Measurements from ENCODE around the gene BATF3. TPM values are rescaled to one million over a fixed set of nuclear protein-coding genes. Genes with fewer than 3 reads are reported as not detected.

Gene BATF3
- total and polyA plus RNA-seq, 2 donors (not counting 3 experiments of a cell fraction or from before 2014, with no cell fraction given) = 0.69 to 1.9 TPM

DNA sequence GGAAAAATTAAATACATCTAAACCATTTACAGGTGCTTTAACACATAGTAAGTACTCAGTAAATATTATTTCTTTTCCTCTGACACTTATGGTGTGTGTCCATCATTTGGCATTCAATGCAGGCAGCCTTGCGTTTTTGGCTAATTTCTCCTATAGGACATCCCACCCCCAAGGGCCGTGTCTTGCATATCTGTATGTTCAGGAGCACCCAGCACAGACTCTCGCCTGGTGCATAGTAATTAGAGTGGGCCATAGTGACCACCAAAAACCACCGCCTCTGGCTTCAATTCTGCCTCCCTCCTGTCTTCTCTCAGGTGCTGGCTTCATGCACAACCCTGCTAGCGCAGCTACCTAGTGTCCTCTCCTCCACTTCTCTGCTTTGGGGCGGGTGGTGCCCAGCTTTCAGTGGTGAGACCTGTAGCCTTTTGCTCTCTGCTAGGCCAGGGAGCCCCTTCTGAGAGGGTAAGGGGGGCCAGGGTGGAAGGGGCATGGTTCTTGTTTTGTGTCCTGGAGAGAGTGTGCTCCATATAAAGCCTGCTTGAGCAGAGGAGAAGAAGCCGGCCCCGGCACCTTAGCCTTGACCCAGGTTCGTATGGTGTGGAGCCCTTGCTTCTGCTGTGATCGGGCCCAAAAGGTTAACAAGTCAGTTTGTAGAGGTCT lies 33.4 kb downstream of the BATF3 start:
- BruUV-seq (replicated peaks) = no TSS peak
- dilution Hi-C loops (cut with MboI; ENCODE audit: extremely low pct_ligation_motif_present, low sequenced_read_pairs) (no loop called here), intact Hi-C loops (cut with micrococcal nuclease) (loop anchor here (2.0 kb wide), 1 partner anchor 191 kb away; no protein-coding TSS in a partner anchor)
- Histone ChIP-seq H3K27me3 (ENCODE audit: control insufficient read depth in 2 of 2, insufficient read depth in 2 of 2, low read length in 2 of 2) (peaks cover 10 to 11% of the 10 kb centered on the region in 2 experiments), H3K9ac (replicated peaks; ENCODE audit: extremely low read depth, insufficient read depth, low read length) (no peak overlapping the region), H3K9me1 (replicated peaks; ENCODE audit: control insufficient read depth, extremely low read depth, insufficient read depth, low read length) (no peaks in the 10 kb centered on the region), H3K4me3 (replicated peaks in 1 of 3; ENCODE audit: insufficient read depth in 1 of 3, low read depth in 1 of 3, low read length in 3 of 3) (no peak overlapping the region), H4K20me1 (replicated peaks; ENCODE audit: control insufficient read depth, extremely low read depth, insufficient read depth, low read length) (no peaks in the 10 kb centered on the region), H3K9me3 (replicated peaks; ENCODE audit: control insufficient read depth, insufficient read depth, low read length) (no peaks in the 10 kb centered on the region), H2AFZ (ENCODE audit: low read depth, low read length) (no peak overlapping the region), H3K4me1 (ENCODE audit: control insufficient read depth, extremely low read depth, insufficient read depth, low read length) (peaks cover 27% of the 10 kb centered on the region), H3K79me2 (ENCODE audit: control insufficient read depth, insufficient read depth, low read length) (no peaks in the 10 kb centered on the region), H3K27ac (ENCODE audit: insufficient read depth, low read depth, low read length) (no peak overlapping the region), H3K36me3 (ENCODE audit: control insufficient read depth in 2 of 2, extremely low read depth in 1 of 2, insufficient read depth in 2 of 2, low read length in 2 of 2) (no peaks in the 10 kb centered on the region), H3K4me2 (ENCODE audit: insufficient read depth, low read length) (no peak overlapping the region)
- FAIRE-seq = no peak
- TF ChIP-seq, protein P1, sequence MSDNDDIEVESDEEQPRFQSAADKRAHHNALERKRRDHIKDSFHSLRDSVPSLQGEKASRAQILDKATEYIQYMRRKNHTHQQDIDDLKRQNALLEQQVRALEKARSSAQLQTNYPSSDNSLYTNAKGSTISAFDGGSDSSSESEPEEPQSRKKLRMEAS (IDR thresholded peaks at IDR 0.05; ENCODE audit: insufficient read depth, insufficient read length) = no peak
- TF ChIP-seq POLR2AphosphoS5 (IDR thresholded peaks at IDR 0.05; ENCODE audit: insufficient read depth, low read depth, low read length) = no peak
- DNase-seq (ENCODE audit: low read depth, low spot score) = no peak
- CTCF ChIA-PET = interaction anchor here (0.9 to 3.0 kb wide), 31 partner anchors 10 to 330 kb away, joined by 3 to 71 read pairs (median 11); partner anchors contain the start of genes ATF3, BATF3 and FLVCR1
- POLR2A ChIA-PET = interaction anchor here (2.8 kb wide), 1 partner anchor 58 kb away, joined by 13 read pairs; the partner anchor contains the start of gene ATF3

DNA sequence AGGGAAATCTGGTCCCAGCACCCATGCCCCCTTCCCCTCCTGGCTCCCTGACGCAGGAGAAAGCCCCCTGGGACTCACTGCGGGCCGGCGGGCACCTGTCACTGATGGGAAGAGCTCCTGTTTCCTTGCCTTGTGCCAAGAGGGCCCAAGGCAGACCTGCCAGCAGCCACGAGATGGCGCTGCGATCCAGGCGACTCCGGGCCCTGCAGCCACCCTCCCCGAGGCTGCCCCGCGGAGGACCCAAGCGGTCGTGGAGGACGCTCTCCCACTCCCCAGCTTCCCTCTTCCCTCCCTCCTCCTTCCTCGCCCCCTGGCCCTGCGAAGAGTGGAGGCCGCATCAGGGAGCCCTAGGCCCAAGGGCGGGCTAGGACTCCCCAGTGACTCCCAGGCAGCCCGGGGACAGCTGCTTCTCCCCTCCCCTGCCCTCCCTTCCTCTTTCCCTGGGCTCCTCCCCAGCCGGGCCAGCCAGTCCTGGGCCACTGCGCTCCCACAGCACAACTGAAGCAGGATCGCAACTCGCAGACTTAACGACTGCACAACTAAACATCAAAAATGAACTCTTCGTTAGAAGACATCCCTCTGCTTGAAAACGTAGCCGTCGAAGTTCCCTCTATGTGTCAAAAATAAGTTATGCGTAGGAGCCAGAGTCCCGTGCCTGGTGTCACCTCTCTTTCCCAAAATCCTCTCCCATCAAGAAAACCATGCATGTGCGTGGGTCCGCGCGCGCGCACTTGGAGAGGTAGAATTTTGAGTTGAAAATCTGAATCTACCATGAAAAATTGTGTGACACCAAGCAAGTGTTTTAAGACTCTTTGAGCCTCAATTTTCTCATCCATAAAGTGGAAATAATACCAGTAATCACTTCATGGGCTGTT lies 34.2 kb downstream of the BATF3 start:
- H3K27me3 ChIP-seq (ENCODE audit: control insufficient read depth in 2 of 2, insufficient read depth in 2 of 2, low read length in 2 of 2) = peaks cover 3 to 4% of the 10 kb centered on the region in 2 experiments
- no peaks in the 10 kb centered on the region for H3K79me2 ChIP-seq (ENCODE audit: control insufficient read depth, insufficient read depth, low read length)
- peak overlapping the region; percentile 92 for H2AFZ ChIP-seq (ENCODE audit: low read depth, low read length)
- H3K27ac ChIP-seq (ENCODE audit: insufficient read depth, low read depth, low read length) = peak overlapping the region; percentile 41
- FAIRE-seq (peak; percentile 78), DNase-seq (ENCODE audit: low read depth, low spot score) (peak; percentile 81)
- peak overlapping the region; percentile 78 for H3K9ac ChIP-seq (replicated peaks; ENCODE audit: extremely low read depth, insufficient read depth, low read length)
- H3K36me3 ChIP-seq (ENCODE audit: control insufficient read depth in 2 of 2, extremely low read depth in 1 of 2, insufficient read depth in 2 of 2, low read length in 2 of 2) = no peaks in the 10 kb centered on the region
- no peak for TF ChIP-seq POLR2AphosphoS5 (IDR thresholded peaks at IDR 0.05; ENCODE audit: insufficient read depth, low read depth, low read length)
- TF ChIP-seq, protein P2, sequence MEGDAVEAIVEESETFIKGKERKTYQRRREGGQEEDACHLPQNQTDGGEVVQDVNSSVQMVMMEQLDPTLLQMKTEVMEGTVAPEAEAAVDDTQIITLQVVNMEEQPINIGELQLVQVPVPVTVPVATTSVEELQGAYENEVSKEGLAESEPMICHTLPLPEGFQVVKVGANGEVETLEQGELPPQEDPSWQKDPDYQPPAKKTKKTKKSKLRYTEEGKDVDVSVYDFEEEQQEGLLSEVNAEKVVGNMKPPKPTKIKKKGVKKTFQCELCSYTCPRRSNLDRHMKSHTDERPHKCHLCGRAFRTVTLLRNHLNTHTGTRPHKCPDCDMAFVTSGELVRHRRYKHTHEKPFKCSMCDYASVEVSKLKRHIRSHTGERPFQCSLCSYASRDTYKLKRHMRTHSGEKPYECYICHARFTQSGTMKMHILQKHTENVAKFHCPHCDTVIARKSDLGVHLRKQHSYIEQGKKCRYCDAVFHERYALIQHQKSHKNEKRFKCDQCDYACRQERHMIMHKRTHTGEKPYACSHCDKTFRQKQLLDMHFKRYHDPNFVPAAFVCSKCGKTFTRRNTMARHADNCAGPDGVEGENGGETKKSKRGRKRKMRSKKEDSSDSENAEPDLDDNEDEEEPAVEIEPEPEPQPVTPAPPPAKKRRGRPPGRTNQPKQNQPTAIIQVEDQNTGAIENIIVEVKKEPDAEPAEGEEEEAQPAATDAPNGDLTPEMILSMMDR (IDR thresholded peaks at IDR 0.05; ENCODE audit: extremely low read depth in 1 of 2, insufficient read depth in 1 of 2, low read depth in 1 of 2, low read length in 2 of 2) = peak; percentile 90 to 98
- dilution Hi-C loops (cut with MboI; ENCODE audit: extremely low pct_ligation_motif_present, low sequenced_read_pairs) (no loop called here), intact Hi-C loops (cut with micrococcal nuclease) (loop anchor here (1.0 to 2.0 kb wide), 6 partner anchors 57 to 330 kb away; partner anchors contain the start of gene ATF3)
- ChIA-PET CTCF (interaction anchor here (0.6 to 2.3 kb wide), 97 partner anchors 9 to 1033 kb away, joined by 3 to 71 read pairs (median 5); partner anchors contain the start of genes ATF3, BATF3, FLVCR1 and NSL1), POLR2A (interaction anchor here (1.0 to 1.6 kb wide), 2 partner anchors 18 to 57 kb away, joined by 3 to 10 read pairs; partner anchors contain the start of gene ATF3)
- peaks cover 27% of the 10 kb centered on the region for H3K4me1 ChIP-seq (ENCODE audit: control insufficient read depth, extremely low read depth, insufficient read depth, low read length)
- no TSS peak for BruUV-seq (replicated peaks)
- H3K4me2 ChIP-seq (ENCODE audit: insufficient read depth, low read length) = peak overlapping the region; percentile 55
- H4K20me1 ChIP-seq (replicated peaks; ENCODE audit: control insufficient read depth, extremely low read depth, insufficient read depth, low read length) = no peaks in the 10 kb centered on the region
- peak overlapping the region in 2 of 3 experiments; percentile 39 to 40 for H3K4me3 ChIP-seq (replicated peaks in 1 of 3; ENCODE audit: insufficient read depth in 1 of 3, low read depth in 1 of 3, low read length in 3 of 3)
- no peaks in the 10 kb centered on the region for H3K9me3 ChIP-seq (replicated peaks; ENCODE audit: control insufficient read depth, insufficient read depth, low read length)
- H3K9me1 ChIP-seq (replicated peaks; ENCODE audit: control insufficient read depth, extremely low read depth, insufficient read depth, low read length) = no peaks in the 10 kb centered on the region

All from endothelial cell of umbilical vein (primary cell).